ENCODE results near the gene KIF9.

DNA sequence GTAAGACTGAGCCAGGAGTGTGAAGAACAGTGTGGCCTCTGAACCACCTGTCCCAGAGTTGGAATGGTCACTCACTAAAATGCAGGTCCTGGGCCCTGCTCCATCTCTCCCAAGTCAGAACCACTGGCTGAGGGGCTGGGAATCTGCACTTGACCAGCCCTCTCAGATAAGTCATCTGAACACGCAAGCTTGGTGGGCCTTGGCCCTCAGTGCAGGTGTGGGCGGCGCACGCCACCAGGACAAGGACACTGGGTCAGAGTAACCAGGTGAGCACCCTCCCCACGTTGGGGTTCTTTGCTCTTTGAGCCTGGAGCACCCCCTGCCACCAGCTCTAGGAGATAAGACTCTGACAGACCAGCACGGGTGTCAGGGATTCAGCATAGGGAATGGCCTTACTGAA, 42.7 kb downstream of the KIF9 start:
- TF ChIP-seq, protein P1, sequence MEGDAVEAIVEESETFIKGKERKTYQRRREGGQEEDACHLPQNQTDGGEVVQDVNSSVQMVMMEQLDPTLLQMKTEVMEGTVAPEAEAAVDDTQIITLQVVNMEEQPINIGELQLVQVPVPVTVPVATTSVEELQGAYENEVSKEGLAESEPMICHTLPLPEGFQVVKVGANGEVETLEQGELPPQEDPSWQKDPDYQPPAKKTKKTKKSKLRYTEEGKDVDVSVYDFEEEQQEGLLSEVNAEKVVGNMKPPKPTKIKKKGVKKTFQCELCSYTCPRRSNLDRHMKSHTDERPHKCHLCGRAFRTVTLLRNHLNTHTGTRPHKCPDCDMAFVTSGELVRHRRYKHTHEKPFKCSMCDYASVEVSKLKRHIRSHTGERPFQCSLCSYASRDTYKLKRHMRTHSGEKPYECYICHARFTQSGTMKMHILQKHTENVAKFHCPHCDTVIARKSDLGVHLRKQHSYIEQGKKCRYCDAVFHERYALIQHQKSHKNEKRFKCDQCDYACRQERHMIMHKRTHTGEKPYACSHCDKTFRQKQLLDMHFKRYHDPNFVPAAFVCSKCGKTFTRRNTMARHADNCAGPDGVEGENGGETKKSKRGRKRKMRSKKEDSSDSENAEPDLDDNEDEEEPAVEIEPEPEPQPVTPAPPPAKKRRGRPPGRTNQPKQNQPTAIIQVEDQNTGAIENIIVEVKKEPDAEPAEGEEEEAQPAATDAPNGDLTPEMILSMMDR (IDR thresholded peaks at IDR 0.05), result no peak
- TF ChIP-seq POLR2A (IDR thresholded peaks at IDR 0.05), result no peak

Data from lower leg skin (tissue), 3 donors.